ENCODE data around the gene AGL.
"Not testable (repeated sequence)": the region's sequence is repeated elsewhere in the genome, so short reads cannot be mapped to it uniquely, and the experiment has no call there.

GRCh38 chr1:99903278-99903677 lies 53.1 kb downstream of the AGL start:
- TF ChIP-seq CTCF (tag by site-specific recombination; IDR thresholded peaks at IDR 0.05); TSHZ1 (tag by site-specific recombination; IDR thresholded peaks at IDR 0.05; ENCODE audit: borderline replicate concordance); BCL11A (tag by site-specific recombination; IDR thresholded peaks at IDR 0.05; ENCODE audit: low read depth); ZNF449 (tag by site-specific recombination; IDR thresholded peaks at IDR 0.05): not testable (repeated sequence)
